H9 (cell line): ENCODE data around the gene DCAF11. TPM values are rescaled to one million over a fixed set of nuclear protein-coding genes. Genes with fewer than 3 reads are reported as not detected.

Experiments used
- DNase-seq: peaks from one replicate; pipeline ENCODE4 v3.0.0-alpha.2; 2017
- H2AFZ ChIP-seq: one replicate; pipeline ENCODE4 v1.6.1; 2013; ENCODE audit warnings: mild to moderate bottlenecking, low read length, control low read depth, moderate library complexity
- H2AK5ac ChIP-seq: 2 replicates; pipeline ENCODE4 v1.6.1; 2013; ENCODE audit warnings: low read length, control low read depth, mixed read lengths; ENCODE audit not compliant: insufficient read length
- H2BK120ac ChIP-seq: one replicate; pipeline ENCODE4 v1.6.1; 2013; ENCODE audit warnings: low read depth, mild to moderate bottlenecking, low read length, control low read depth, inconsistent platforms; ENCODE audit not compliant: poor library complexity, severe bottlenecking
- H2BK12ac ChIP-seq: 2 replicates; pipeline ENCODE4 v1.6.1; 2013; ENCODE audit warnings: low read length, control low read depth, mixed read lengths, low read depth; ENCODE audit not compliant: insufficient read length
- H2BK15ac ChIP-seq: 2 replicates; pipeline ENCODE4 v1.6.1; 2013; ENCODE audit warnings: low read depth, low read length, control low read depth
- H2BK20ac ChIP-seq: one replicate; pipeline ENCODE4 v1.6.1; 2013; ENCODE audit warnings: low read depth, mild to moderate bottlenecking, low read length, control low read depth, inconsistent platforms; ENCODE audit not compliant: poor library complexity, severe bottlenecking
- H2BK5ac ChIP-seq: 2 replicates; pipeline ENCODE4 v1.6.1; 2013; ENCODE audit warnings: low read length, control low read depth, mixed read lengths; ENCODE audit not compliant: insufficient read length
- H3K14ac ChIP-seq: 2 replicates; pipeline ENCODE4 v1.6.1; 2013; ENCODE audit warnings: low read length, control low read depth; ENCODE audit not compliant: insufficient read depth
- H3K18ac ChIP-seq: 2 replicates; pipeline ENCODE4 v1.6.1; 2013; ENCODE audit warnings: low read depth, mild to moderate bottlenecking, mixed read lengths, low read length, control low read depth; ENCODE audit not compliant: insufficient read length
- H3K23ac ChIP-seq: 2 replicates; pipeline ENCODE4 v1.6.1; 2013; ENCODE audit warnings: low read length, control low read depth, mixed read lengths, low read depth; ENCODE audit not compliant: insufficient read length
- H3K23me2 ChIP-seq: 2 replicates; pipeline ENCODE4 v1.6.1; 2013; ENCODE audit warnings: low read depth, mild to moderate bottlenecking, mixed read lengths, low read length, control low read depth; ENCODE audit not compliant: insufficient read length, poor library complexity, severe bottlenecking
- H3K27ac ChIP-seq: 2 replicates; pipeline ENCODE4 v1.5.1; 2013; ENCODE audit warnings: low read length, control low read depth, mixed read lengths, low read depth; ENCODE audit not compliant: insufficient read length
- H3K27me3 ChIP-seq: 2 replicates; pipeline ENCODE4 v1.6.1; 2013; ENCODE audit warnings: low read length, control low read depth, inconsistent platforms; ENCODE audit not compliant: insufficient read depth
- H3K4ac ChIP-seq: 2 replicates; pipeline ENCODE4 v1.6.1; 2013; ENCODE audit warnings: low read depth, mild to moderate bottlenecking, control low read depth, inconsistent platforms, low read length, moderate library complexity
- H3K4me1 ChIP-seq: 2 replicates; pipeline ENCODE4 v1.6.1; 2013; ENCODE audit warnings: low read length, control low read depth, inconsistent platforms; ENCODE audit not compliant: insufficient read depth
- H3K4me2 ChIP-seq: 2 replicates; pipeline ENCODE4 v1.6.1; 2013; ENCODE audit warnings: low read length, control low read depth, mixed read lengths; ENCODE audit not compliant: insufficient read length, insufficient read depth
- H3K56ac ChIP-seq: 2 replicates; pipeline ENCODE4 v1.6.1; 2013; ENCODE audit warnings: low read depth, mild to moderate bottlenecking, mixed read lengths, low read length, control low read depth; ENCODE audit not compliant: insufficient read length
- H3K79me1 ChIP-seq: 2 replicates; pipeline ENCODE4 v1.6.1; 2013; ENCODE audit warnings: low read depth, mild to moderate bottlenecking, moderate library complexity, low read length, control low read depth, inconsistent platforms; ENCODE audit not compliant: insufficient read depth, poor library complexity, severe bottlenecking
- H3K79me2 ChIP-seq: 2 replicates; pipeline ENCODE4 v1.6.1; 2013; ENCODE audit warnings: low read length, control low read depth, inconsistent platforms; ENCODE audit not compliant: insufficient read depth
- H3K9ac ChIP-seq: 2 replicates; pipeline ENCODE4 v1.6.1; 2013; ENCODE audit warnings: low read length, control low read depth, mixed read lengths; ENCODE audit not compliant: insufficient read length; ENCODE audit errors: extremely low read depth
- H3K9me3 ChIP-seq: one replicate; pipeline ENCODE4 v1.6.1; 2013; ENCODE audit warnings: low read depth, low read length, inconsistent platforms; ENCODE audit not compliant: control insufficient read depth
- H3T11ph ChIP-seq: one replicate; pipeline ENCODE4 v1.6.1; 2013; ENCODE audit warnings: mild to moderate bottlenecking, low read length, control low read depth, inconsistent platforms
- H4K20me1 ChIP-seq: one replicate; pipeline ENCODE4 v1.6.1; 2013; ENCODE audit not compliant: control insufficient read depth, insufficient read length, insufficient read depth
- H4K5ac ChIP-seq: 2 replicates; pipeline ENCODE4 v1.6.1; 2013; ENCODE audit warnings: low read depth, mild to moderate bottlenecking, mixed read lengths, low read length, control low read depth; ENCODE audit not compliant: insufficient read length
- H4K8ac ChIP-seq: replicated peaks from 2 replicates; pipeline ENCODE4 v1.6.1; 2013; ENCODE audit warnings: low read length, control low read depth, mixed read lengths, low read depth; ENCODE audit not compliant: insufficient read length
- H4K91ac ChIP-seq: 2 replicates; pipeline ENCODE4 v1.6.1; 2013; ENCODE audit warnings: low read depth, mild to moderate bottlenecking, moderate library complexity, mixed read lengths, low read length, control low read depth; ENCODE audit not compliant: insufficient read length
- H3K27ac Mint-ChIP-seq, 3 experiments: 2 replicates in 2 of 3; 3 replicates in 1 of 3; pipeline ENCODE4 v1.8.0; 2020 to 2021; ENCODE audit warnings: mixed read lengths in 3 of 3, mild to moderate bottlenecking in 1 of 3, moderate library complexity in 1 of 3
- H3K27me3 Mint-ChIP-seq: 2 replicates; pipeline ENCODE4 v1.8.0; 2021; ENCODE audit warnings: low read depth, mild to moderate bottlenecking, moderate library complexity, mixed read lengths
- H3K36me3 Mint-ChIP-seq, 3 experiments: 2 replicates in 2 of 3; 3 replicates in 1 of 3; pipeline ENCODE4 v1.8.0; 2020 to 2021; ENCODE audit warnings: low read depth in 3 of 3, mixed read lengths in 3 of 3; ENCODE audit not compliant: insufficient read depth in 1 of 3
- H3K4me1 Mint-ChIP-seq, 2 experiments: 2 replicates each; pipeline ENCODE4 v1.8.0; 2020; ENCODE audit warnings: mixed read lengths in 2 of 2
- H3K4me3 Mint-ChIP-seq, 2 experiments: 2 replicates in 1 of 2; 3 replicates in 1 of 2; pipeline ENCODE4 v1.8.0; 2020 to 2021; ENCODE audit warnings: mild to moderate bottlenecking in 2 of 2, mixed read lengths in 2 of 2, moderate library complexity in 1 of 2
- H3K9me3 Mint-ChIP-seq, 2 experiments: 2 replicates in 1 of 2; 3 replicates in 1 of 2; pipeline ENCODE4 v1.8.0; 2020; ENCODE audit warnings: mild to moderate bottlenecking in 2 of 2, mixed read lengths in 2 of 2, moderate library complexity in 1 of 2
- CTCF ChIP-seq: fragments of 200-600 bp; sonication (generic); conservative IDR thresholded peaks from 3 replicates; pipeline ENCODE4 v1.8.0; 2021; ENCODE audit warnings: antibody characterized with exemption, mild to moderate bottlenecking
- WGBS: extraction: QIAGEN DNeasy Blood & Tissue Kit; methylation state at CpG from one replicate; pipeline ENCODE4 v1.1.7; 2013; ENCODE audit warnings: missing lambda C conversion rate, low lambda C conversion rate, mixed read lengths; ENCODE audit not compliant: insufficient read length; ENCODE audit errors: extremely low coverage; 5-methylcytosine and 5-hydroxymethylcytosine counted together
- total RNA-seq: library from RNA; stranded (reverse); gene quantifications from 2 replicates; pipeline ENCODE4 v1.2.1, GENCODE V29; 2021

DCAF11 gene
- total RNA-seq, 1 experiment from 2014 or later, result 73.4 TPM

GRCh38 chr14:24150993-24151392 lies 36.4 kb downstream of the DCAF11 start:
- Histone ChIP-seq H3K14ac (no peak overlapping the region), H3K79me2 (peaks cover 8% of the 10 kb centered on the region; the same call in 1 of the 2 replicates), H3K27me3 (no peaks in the 10 kb centered on the region), H2BK20ac (no peak overlapping the region), H3K4ac (no peak overlapping the region), H3K9ac (no peak overlapping the region), H3K27ac (no peak overlapping the region), H2BK120ac (no peak overlapping the region), H3K23ac (no peak overlapping the region), H3K4me1 (no peaks in the 10 kb centered on the region), H3K56ac (no peak overlapping the region), H2BK12ac (no peak overlapping the region), H3K9me3 (no peaks in the 10 kb centered on the region), H2BK15ac (no peak overlapping the region), H4K20me1 (no peaks in the 10 kb centered on the region), H4K91ac (no peak overlapping the region), H4K8ac (no peak overlapping the region), H3K79me1 (peaks cover 4% of the 10 kb centered on the region), H3K4me2 (no peak overlapping the region), H3K18ac (no peak overlapping the region), H2AK5ac (no peak overlapping the region), H2BK5ac (no peak overlapping the region), H2AFZ (no peak overlapping the region), H4K5ac (no peak overlapping the region), H3T11ph (no peak overlapping the region), H3K23me2 (peaks cover 15% of the 10 kb centered on the region)
- no peak overlapping the region for H3K27ac Mint-ChIP-seq
- no peak for DNase-seq
- WGBS, result no CpG with 5 or more reads among the region's 9 CpGs
- peaks cover 13 to 16% of the 10 kb centered on the region in 2 experiments for H3K4me1 Mint-ChIP-seq
- TF ChIP-seq CTCF, result no peak
- no peaks in the 10 kb centered on the region for H3K27me3 Mint-ChIP-seq
- H3K4me3 Mint-ChIP-seq, result no peak overlapping the region; a peak in 1 of 5 replicates
- H3K36me3 Mint-ChIP-seq, result peaks cover 36 to 69% (median 63%) of the 10 kb centered on the region in 3 experiments
- no peaks in the 10 kb centered on the region for H3K9me3 Mint-ChIP-seq
